Esophagus muscularis mucosa (tissue), 4 donors: Measurements from ENCODE around the gene IPCEF1. TPM values are rescaled to one million over a fixed set of nuclear protein-coding genes. Genes with fewer than 3 reads are reported as not detected.

ENCODE experiments used
- DNase-seq: peaks from one replicate; pipeline ENCODE4 v3.0.0-alpha.2; 2017; ENCODE audit errors: extremely low spot score
- H3K27ac ChIP-seq, 4 donors: fragments of 200-600 bp; sonication (generic); replicated peaks in 1 of 4; 1 replicate in 3 of 4; 2 replicates in 1 of 4; pipeline ENCODE4 v1.5.1; 2016 to 2019; ENCODE audit warnings: mild to moderate bottlenecking in 1 of 4
- H3K27me3 ChIP-seq, 4 donors: fragments of 200-600 bp; sonication (generic); one replicate each; pipeline versions ENCODE4 v1.5.1 to v1.6.0; 2016 to 2019
- H3K36me3 ChIP-seq, 4 donors: fragments of 200-600 bp; sonication (generic); one replicate each; pipeline ENCODE4 v1.5.1; 2016 to 2019
- H3K4me1 ChIP-seq, 4 donors: fragments of 200-600 bp; sonication (generic); one replicate each; pipeline ENCODE4 v1.5.1; 2016 to 2019
- H3K4me3 ChIP-seq, 4 donors: fragments of 200-600 bp; sonication (generic); 1 replicate in 2 of 4; 2 replicates in 2 of 4; pipeline ENCODE4 v1.5.1; 2016 to 2019; ENCODE audit warnings: mild to moderate bottlenecking in 4 of 4, moderate library complexity in 1 of 4
- H3K9me3 ChIP-seq, 4 donors: fragments of 200-600 bp; sonication (generic); 1 replicate in 3 of 4; 2 replicates in 1 of 4; pipeline ENCODE4 v1.5.1; 2016 to 2019
- EP300 ChIP-seq: sonication (generic); formaldehyde crosslinking; IDR thresholded peaks from one replicate; pipeline ENCODE4 v1.6.1; 2017; ENCODE audit warnings: antibody characterized with exemption
- POLR2A ChIP-seq: fragments of 450-650 bp; IDR thresholded peaks from one replicate; pipeline ENCODE4 v1.6.1; 2017; ENCODE audit warnings: antibody characterized with exemption, moderate library complexity, mild to moderate bottlenecking, low read depth
- POLR2AphosphoS5 ChIP-seq, 2 donors: sonication (generic); formaldehyde crosslinking; IDR thresholded peaks; one replicate each; pipeline ENCODE4 v1.6.1; 2017; ENCODE audit warnings: antibody characterized with exemption in 2 of 2
- WGBS: methylation state at CpG from one replicate; pipeline ENCODE4 v1.1.5; 2018; 5-methylcytosine and 5-hydroxymethylcytosine counted together
- intact Hi-C: fragments of 100-400 bp; cut with DNase I; formaldehyde crosslinking; loops from one replicate; pipeline ENCODE4 v1.15.1; 2023
- total RNA-seq, 4 donors: library from RNA; depleted of rRNA; stranded (reverse); fragments of >200 nt; gene quantifications; one replicate each; pipeline versions ENCODE4 v1.1.0 to v1.2.1, GENCODE V29; 2016
- TF ChIP-seq, protein P1 (sequence below), 3 experiments: fragments of 200-600 bp in 2 of 3; fragments of 450-650 bp in 1 of 3; sonication (generic) in 2 of 3; IDR thresholded peaks; one replicate each; pipeline ENCODE4 v1.5.1; 2017 to 2019; ENCODE audit warnings: antibody characterized with exemption in 3 of 3, mild to moderate bottlenecking in 2 of 3, moderate library complexity in 1 of 3

The IPCEF1 gene
- total RNA-seq, 4 donors from 2014 or later: 0.63 to 2.7 (median 1.2) TPM

DNA sequence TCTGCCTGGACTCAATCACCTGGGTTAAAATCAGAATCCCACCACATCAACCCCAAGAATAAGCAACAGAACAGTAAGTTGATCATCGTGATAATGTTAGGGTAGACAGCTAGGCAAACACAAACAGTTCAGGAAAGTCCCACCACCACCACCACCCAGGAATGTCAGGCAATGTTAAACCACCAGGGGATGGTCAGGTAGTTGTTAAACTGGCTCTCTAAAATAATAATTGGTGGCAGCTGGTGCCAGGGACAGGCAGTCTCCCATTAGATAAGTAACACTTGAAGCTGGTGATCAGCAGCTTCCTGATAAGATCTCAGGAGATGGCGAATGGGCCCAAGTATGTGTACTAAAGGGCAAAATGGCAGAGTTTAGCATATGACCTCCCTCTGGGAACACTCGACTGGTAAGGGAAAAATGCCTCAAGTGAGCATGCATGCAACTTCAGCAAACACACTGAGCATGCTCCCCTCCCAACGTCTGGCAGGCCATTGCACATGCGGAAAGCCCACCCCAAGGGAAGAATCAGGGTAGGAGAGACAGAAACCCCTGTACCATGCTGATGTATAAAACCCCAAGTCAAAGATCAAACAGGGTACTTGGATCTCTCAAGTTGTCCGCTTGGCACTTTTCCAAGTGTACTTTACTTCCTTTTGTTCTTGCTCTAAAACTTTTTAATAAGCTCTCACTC lies 66.6 kb downstream of the IPCEF1 start:
- Histone ChIP-seq H3K27me3 (no peaks in the 10 kb centered on the region), H3K27ac (no peak overlapping the region), H3K36me3 (no peaks in the 10 kb centered on the region), H3K4me1 (peaks cover 0 to 8% (median 5%) of the 10 kb centered on the region in 4 donors), H3K9me3 (peaks cover 0 to 5% (median 0%) of the 10 kb centered on the region in 4 donors), H3K4me3 (no peak overlapping the region)
- TF ChIP-seq POLR2AphosphoS5 (IDR thresholded peaks at IDR 0.05) (no peak), POLR2A (no peak), EP300 (no peak)
- TF ChIP-seq, protein P1, sequence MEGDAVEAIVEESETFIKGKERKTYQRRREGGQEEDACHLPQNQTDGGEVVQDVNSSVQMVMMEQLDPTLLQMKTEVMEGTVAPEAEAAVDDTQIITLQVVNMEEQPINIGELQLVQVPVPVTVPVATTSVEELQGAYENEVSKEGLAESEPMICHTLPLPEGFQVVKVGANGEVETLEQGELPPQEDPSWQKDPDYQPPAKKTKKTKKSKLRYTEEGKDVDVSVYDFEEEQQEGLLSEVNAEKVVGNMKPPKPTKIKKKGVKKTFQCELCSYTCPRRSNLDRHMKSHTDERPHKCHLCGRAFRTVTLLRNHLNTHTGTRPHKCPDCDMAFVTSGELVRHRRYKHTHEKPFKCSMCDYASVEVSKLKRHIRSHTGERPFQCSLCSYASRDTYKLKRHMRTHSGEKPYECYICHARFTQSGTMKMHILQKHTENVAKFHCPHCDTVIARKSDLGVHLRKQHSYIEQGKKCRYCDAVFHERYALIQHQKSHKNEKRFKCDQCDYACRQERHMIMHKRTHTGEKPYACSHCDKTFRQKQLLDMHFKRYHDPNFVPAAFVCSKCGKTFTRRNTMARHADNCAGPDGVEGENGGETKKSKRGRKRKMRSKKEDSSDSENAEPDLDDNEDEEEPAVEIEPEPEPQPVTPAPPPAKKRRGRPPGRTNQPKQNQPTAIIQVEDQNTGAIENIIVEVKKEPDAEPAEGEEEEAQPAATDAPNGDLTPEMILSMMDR (IDR thresholded peaks at IDR 0.05): no peak
- 95% methylated on average over 6 of the region's 6 CpGs for WGBS
- no peak for DNase-seq
- intact Hi-C loops: no loop called here

DNA sequence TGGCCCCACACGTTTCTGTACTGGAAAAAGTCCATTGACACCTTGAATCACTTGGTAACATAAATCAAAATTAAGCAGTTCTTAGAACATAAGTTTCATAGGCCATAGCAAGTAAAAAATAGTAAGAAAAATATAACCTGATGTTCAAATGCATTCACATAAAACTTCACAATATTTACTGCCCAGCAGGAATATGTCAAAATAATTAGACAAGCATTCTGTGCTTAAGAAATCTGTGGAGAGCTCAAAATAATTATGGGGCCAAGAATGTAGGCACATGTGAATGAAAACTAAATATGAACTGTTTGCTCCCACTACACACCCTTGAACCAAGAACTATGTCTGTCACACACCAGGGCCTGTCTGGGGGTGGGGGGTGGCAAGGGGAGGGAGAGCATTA lies 70.8 kb downstream of the IPCEF1 start:
- intact Hi-C loops: no loop called here
- H3K27ac ChIP-seq: no peak overlapping the region
- H3K9me3 ChIP-seq: peaks cover 0 to 9% (median 0%) of the 10 kb centered on the region in 4 donors
- H3K27me3 ChIP-seq: no peaks in the 10 kb centered on the region
- no peak for DNase-seq
- no peaks in the 10 kb centered on the region for H3K36me3 ChIP-seq
- 50% methylated on average over 1 of the region's 1 CpG for WGBS
- no peak overlapping the region for H3K4me3 ChIP-seq
- TF ChIP-seq EP300: no peak
- TF ChIP-seq POLR2AphosphoS5 (IDR thresholded peaks at IDR 0.05): no peak
- no peak for TF ChIP-seq POLR2A
- TF ChIP-seq, protein P1 (IDR thresholded peaks at IDR 0.05): no peak
- H3K4me1 ChIP-seq: peaks cover 0 to 8% (median 5%) of the 10 kb centered on the region in 4 donors

DNA sequence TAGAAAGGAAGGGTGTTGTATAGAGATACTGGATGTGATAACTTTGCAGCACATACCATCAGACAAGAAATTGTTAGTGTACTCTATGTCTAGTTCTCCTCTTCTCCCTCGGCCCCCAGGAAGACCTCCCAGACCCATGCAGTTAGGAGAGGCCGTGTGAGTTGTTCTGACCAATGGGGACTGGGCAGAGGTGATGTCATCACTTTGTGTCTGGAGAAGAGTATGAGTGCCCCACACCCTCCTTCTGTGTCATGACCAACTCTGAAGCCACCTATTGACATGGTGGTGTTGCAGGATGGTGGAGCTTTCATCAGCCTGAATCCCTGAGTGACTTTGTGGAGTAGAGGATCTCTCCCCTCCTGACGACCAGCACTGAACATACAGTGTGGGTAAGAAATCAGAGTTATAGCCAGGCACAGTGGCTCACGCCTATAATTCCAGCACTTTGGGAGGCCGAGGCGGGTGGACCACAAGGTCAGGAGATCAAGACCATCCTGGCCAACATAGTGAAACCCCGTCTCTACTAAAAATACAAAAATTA lies 72.2 kb downstream of the IPCEF1 start:
- TF ChIP-seq POLR2A (no peak), POLR2AphosphoS5 (IDR thresholded peaks at IDR 0.05) (no peak), EP300 (no peak)
- TF ChIP-seq, protein P1 (IDR thresholded peaks at IDR 0.05): no peak
- no peak overlapping the region for H3K4me3 ChIP-seq
- peaks cover 0 to 8% (median 5%) of the 10 kb centered on the region in 4 donors for H3K4me1 ChIP-seq
- H3K27ac ChIP-seq: no peak overlapping the region
- DNase-seq: no peak
- no peaks in the 10 kb centered on the region for H3K27me3 ChIP-seq
- intact Hi-C loops: no loop called here
- no peaks in the 10 kb centered on the region for H3K36me3 ChIP-seq
- peaks cover 0 to 4% (median 0%) of the 10 kb centered on the region in 4 donors for H3K9me3 ChIP-seq
- WGBS: over 99% methylated on average over 7 of the region's 7 CpGs

GRCh38 chr6:154280521-154280920 lies 76.1 kb downstream of the IPCEF1 start:
- Histone ChIP-seq H3K4me1 (peaks cover 6 to 15% (median 9%) of the 10 kb centered on the region in 4 donors), H3K36me3 (no peaks in the 10 kb centered on the region), H3K27me3 (no peaks in the 10 kb centered on the region), H3K4me3 (no peak overlapping the region), H3K27ac (no peak overlapping the region), H3K9me3 (peaks cover 0 to 4% (median 0%) of the 10 kb centered on the region in 4 donors)
- intact Hi-C loops: no loop called here
- no peak for DNase-seq
- 50% methylated on average over 2 of the region's 2 CpGs for WGBS
- TF ChIP-seq POLR2AphosphoS5 (IDR thresholded peaks at IDR 0.05) (no peak), POLR2A (no peak), EP300 (no peak)
- TF ChIP-seq, protein P1 (IDR thresholded peaks at IDR 0.05): no peak
